ENCODE results near the gene CD81. TPM values are rescaled to one million over a fixed set of nuclear protein-coding genes. Genes with fewer than 3 reads are reported as not detected.
A peak's percentile ranks its signal among the peaks of the same experiment; 100 is the strongest.

CD81 gene
- total RNA-seq, 4 donors from 2014 or later, result 234 to 340 (median 277) TPM

DNA sequence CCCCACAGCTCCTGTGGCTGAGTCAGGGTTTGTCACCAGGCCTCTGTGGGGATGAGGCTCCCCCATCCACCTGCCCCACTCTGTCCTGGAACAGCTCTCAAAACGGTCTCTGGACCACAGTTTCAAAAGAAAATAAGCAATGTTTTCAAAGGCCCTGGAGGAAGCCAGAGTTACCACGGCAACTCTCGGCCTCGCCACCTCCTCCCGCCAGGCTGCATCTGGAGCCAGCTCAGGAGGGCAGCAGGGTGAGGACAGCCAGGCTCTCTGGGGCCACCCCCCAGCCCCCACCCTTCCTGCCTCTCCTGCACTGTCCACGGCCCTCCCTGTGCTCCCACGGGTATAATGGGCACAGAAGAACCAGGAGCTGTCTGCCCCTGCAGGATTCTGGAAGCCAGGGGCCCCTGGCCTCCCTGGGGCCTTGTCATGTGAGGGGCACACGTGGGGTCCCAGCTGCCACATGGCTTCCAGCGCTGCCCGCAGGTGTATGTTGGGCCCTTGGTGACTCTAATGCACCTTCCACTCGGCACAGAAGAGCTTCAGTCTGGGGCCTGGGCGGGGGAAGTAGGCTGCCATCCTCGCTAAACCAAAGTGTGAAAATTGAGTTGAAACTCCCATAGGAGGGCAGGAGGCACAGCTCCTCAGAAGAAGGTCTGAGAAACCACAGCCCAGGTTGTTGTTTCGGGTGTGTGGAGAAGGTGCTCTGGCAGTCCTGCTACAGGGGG lies 10.3 kb downstream of the CD81 start:
- Histone ChIP-seq H3K27me3 (no peaks in the 10 kb centered on the region), H3K27ac (peak overlapping the region; percentile 51), H3K9me3 (no peaks in the 10 kb centered on the region), H3K36me3 (peaks cover 16% of the 10 kb centered on the region), H3K4me3 (no peak overlapping the region), H3K4me1 (peaks cover 98% of the 10 kb centered on the region)
- TF ChIP-seq EP300 (IDR thresholded peaks at IDR 0.05), result no peak
- WGBS, result 31% methylated on average over 13 of the region's 14 CpGs
- no peak for DNase-seq (ENCODE audit: low spot score in 2 of 2)

DNA sequence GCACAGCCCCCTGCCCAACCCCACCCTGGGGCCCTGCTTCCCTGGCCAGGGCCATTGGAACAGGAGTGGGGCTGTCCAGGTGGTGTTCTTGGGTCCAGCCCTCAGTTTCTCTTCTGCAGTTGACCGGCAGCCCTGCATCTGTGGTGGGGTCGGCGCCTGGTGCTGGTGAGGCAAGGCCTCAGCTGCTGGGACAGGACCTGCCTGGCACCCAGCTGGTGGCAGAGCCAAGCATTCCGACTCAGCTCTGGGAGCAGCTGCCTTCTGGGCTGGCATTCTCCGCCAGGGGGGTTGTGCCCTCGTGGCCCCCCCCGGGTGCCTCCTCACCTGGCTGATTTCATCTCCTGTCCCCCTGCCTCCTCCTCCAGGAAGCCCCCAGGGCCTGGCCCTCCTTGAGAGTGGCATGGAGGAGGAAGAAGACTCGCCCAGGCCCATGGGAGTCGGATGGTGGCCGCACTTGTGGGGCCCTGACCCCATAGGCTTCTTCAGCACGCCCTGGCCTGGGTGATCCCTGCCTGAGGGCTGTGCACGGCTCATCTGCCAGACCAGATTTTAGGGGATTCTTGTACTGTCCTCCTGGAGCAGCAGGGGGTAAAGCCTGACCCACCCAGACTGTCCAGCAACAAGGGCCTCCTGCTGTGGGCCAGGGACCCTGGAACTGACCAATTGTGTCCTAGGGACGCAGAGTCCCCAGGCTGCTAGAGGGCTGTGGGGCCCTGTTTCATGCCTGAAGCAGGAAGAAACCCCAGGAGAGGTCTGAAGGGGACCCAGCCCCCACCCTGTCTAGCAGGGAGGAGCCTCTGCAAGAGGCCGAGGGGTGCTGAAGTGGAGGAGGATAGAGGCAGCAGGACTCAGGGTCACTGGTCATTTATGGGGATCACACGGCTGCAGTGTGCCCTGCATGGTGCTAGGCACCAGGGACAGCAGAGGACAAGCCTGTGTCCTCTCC lies 11.6 kb downstream of the CD81 start:
- DNase-seq (ENCODE audit: low spot score in 2 of 2), result no peak
- no peak for TF ChIP-seq POLR2A (IDR thresholded peaks at IDR 0.05)
- TF ChIP-seq POLR2AphosphoS5 (IDR thresholded peaks at IDR 0.05), result no peak
- TF ChIP-seq, protein P1, sequence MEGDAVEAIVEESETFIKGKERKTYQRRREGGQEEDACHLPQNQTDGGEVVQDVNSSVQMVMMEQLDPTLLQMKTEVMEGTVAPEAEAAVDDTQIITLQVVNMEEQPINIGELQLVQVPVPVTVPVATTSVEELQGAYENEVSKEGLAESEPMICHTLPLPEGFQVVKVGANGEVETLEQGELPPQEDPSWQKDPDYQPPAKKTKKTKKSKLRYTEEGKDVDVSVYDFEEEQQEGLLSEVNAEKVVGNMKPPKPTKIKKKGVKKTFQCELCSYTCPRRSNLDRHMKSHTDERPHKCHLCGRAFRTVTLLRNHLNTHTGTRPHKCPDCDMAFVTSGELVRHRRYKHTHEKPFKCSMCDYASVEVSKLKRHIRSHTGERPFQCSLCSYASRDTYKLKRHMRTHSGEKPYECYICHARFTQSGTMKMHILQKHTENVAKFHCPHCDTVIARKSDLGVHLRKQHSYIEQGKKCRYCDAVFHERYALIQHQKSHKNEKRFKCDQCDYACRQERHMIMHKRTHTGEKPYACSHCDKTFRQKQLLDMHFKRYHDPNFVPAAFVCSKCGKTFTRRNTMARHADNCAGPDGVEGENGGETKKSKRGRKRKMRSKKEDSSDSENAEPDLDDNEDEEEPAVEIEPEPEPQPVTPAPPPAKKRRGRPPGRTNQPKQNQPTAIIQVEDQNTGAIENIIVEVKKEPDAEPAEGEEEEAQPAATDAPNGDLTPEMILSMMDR (IDR thresholded peaks at IDR 0.05), result no peak
- no peak for TF ChIP-seq EP300 (IDR thresholded peaks at IDR 0.05)
- H3K36me3 ChIP-seq, result peaks cover 29% of the 10 kb centered on the region
- H3K9me3 ChIP-seq, result no peaks in the 10 kb centered on the region
- H3K27me3 ChIP-seq, result no peaks in the 10 kb centered on the region
- peaks cover 98% of the 10 kb centered on the region for H3K4me1 ChIP-seq
- WGBS, result 56% methylated on average over 2 of the region's 15 CpGs
- H3K27ac ChIP-seq, result peak overlapping the region; percentile 74
- H3K4me3 ChIP-seq, result no peak overlapping the region

DNA sequence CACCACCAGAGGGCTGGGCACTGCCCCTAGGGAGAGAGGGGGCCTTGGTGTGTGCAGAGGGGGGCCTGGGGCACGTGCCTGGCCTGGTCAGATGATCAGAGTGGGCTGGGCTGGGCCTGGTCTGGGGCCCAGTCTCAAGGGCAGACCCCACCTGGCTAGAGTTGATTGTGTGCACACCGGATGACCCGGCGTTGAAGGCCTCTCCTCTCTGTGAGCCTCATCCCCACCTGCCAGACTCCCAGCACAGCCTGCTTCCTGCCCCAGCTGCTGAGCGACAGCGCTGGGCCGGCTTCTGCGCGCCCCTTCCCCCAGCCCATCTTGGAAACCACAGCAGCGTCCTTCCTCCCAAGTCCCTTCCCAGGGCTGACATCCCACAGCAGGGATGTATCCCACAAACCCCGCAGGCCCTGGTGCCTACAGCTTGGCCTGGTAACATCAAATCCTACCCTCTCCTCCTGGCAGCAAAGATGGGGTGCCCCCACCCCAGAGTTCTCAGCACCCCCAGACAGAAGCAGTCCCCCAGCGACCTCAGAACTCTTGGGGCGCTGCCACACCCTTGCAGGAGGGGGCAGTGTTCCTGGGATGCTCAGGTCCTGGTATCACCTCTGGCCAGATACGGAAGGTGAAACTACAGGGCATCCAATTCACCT lies 12.4 kb downstream of the CD81 start:
- no peaks in the 10 kb centered on the region for H3K9me3 ChIP-seq
- peak overlapping the region; percentile 74 for H3K27ac ChIP-seq
- TF ChIP-seq POLR2AphosphoS5 (IDR thresholded peaks at IDR 0.05), result no peak
- TF ChIP-seq, protein P1 (IDR thresholded peaks at IDR 0.05), result no peak
- no peak for TF ChIP-seq POLR2A (IDR thresholded peaks at IDR 0.05)
- TF ChIP-seq EP300 (IDR thresholded peaks at IDR 0.05), result no peak
- 49% methylated on average over 3 of the region's 14 CpGs for WGBS
- H3K27me3 ChIP-seq, result no peaks in the 10 kb centered on the region
- peaks cover 90% of the 10 kb centered on the region for H3K4me1 ChIP-seq
- H3K4me3 ChIP-seq, result no peak overlapping the region
- peaks cover 36% of the 10 kb centered on the region for H3K36me3 ChIP-seq
- no peak for DNase-seq (ENCODE audit: low spot score in 2 of 2)

DNA sequence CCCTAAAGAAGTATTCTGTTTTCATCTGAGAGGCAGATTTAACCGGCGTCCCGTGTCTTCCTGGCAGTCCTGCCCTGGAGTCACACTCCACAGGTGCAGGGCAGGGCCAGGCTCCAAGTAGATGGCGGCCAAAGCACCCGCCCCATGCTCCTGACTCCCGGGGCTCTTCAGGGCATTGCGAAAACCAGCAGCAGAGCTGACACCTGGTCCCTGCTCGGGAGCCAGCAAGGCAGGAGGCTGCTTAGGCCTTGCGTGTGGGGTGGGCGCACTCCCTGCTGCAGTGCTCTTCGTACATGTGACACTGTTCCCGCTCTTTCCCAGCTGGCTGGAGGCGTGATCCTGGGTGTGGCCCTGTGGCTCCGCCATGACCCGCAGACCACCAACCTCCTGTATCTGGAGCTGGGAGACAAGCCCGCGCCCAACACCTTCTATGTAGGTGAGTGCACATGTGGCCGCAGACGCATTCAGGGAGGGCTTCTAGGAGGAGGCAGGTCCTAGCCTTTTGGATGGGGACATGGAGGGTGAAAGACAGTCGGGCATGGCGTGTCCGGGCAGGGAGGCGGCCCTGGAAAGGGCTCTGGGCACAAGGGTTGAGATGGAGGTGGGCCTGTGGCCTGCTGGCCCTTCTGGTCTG lies 13.1 kb downstream of the CD81 start:
- Histone ChIP-seq H3K4me3 (no peak overlapping the region), H3K27me3 (no peaks in the 10 kb centered on the region), H3K9me3 (no peaks in the 10 kb centered on the region), H3K4me1 (peaks cover 83% of the 10 kb centered on the region), H3K27ac (peak overlapping the region; percentile 74), H3K36me3 (peaks cover 43% of the 10 kb centered on the region)
- DNase-seq (ENCODE audit: low spot score in 2 of 2), result no peak
- TF ChIP-seq EP300 (IDR thresholded peaks at IDR 0.05) (no peak), POLR2A (IDR thresholded peaks at IDR 0.05) (no peak), POLR2AphosphoS5 (IDR thresholded peaks at IDR 0.05) (no peak)
- TF ChIP-seq, protein P1 (IDR thresholded peaks at IDR 0.05), result no peak
- WGBS, result 60% methylated on average over 18 of the region's 23 CpGs

DNA sequence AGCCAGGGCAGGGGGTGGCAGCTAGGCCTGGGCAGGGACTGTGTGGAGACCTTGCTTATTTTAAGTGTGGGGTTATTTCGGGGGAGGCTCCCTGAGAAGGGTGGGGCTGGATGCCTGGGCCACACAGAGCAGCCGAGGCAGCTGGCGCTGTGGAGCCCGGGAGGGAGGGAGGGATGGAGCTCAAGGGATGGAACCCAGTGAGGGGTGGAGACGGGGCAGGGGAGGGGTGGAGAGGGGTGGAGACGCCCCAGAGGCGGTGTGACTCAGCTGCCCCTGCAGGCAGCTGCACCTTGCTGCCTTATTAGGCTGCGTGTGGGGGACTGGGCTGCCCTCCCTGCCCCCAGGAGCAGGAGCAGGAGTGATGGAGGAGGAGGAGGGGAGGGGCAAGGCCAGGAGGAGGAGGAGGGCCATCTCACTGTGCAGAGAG lies 13.6 kb downstream of the CD81 start:
- Histone ChIP-seq H3K4me1 (peaks cover 77% of the 10 kb centered on the region), H3K36me3 (peaks cover 48% of the 10 kb centered on the region), H3K27me3 (no peaks in the 10 kb centered on the region), H3K4me3 (no peak overlapping the region), H3K27ac (peak overlapping the region; percentile 74), H3K9me3 (no peaks in the 10 kb centered on the region)
- DNase-seq (ENCODE audit: low spot score in 2 of 2), result no peak
- WGBS, result 17% methylated on average over 8 of the region's 8 CpGs
- TF ChIP-seq, protein P1 (IDR thresholded peaks at IDR 0.05), result no peak
- TF ChIP-seq EP300 (IDR thresholded peaks at IDR 0.05) (no peak), POLR2AphosphoS5 (IDR thresholded peaks at IDR 0.05) (no peak), POLR2A (IDR thresholded peaks at IDR 0.05) (no peak)

All from suprapubic skin (tissue), 4 donors.